ACC112 (cell line): ENCODE results near the gene HLA-DRB1.
"Not testable (repeated sequence)": the region's sequence is repeated elsewhere in the genome, so short reads cannot be mapped to it uniquely, and the experiment has no call there.

ENCODE experiments used
- H2AFZ ChIP-seq: fragments of 200-600 bp; sonication (generic); one replicate; pipeline ENCODE4 v1.6.0; 2017; ENCODE audit warnings: antibody characterized with exemption, low read length; ENCODE audit not compliant: unreplicated experiment
- H3K27ac ChIP-seq: fragments of 200-600 bp; sonication (generic); 2 replicates; pipeline ENCODE4 v1.5.1; 2014; ENCODE audit warnings: low read depth, mild to moderate bottlenecking, antibody characterized with exemption, low read length, moderate library complexity
- H3K27me3 ChIP-seq: fragments of 200-600 bp; sonication (generic); 2 replicates; pipeline ENCODE4 v1.6.1; 2014; ENCODE audit warnings: mild to moderate bottlenecking, antibody characterized with exemption, low read length, moderate library complexity, mixed read lengths; ENCODE audit not compliant: insufficient read depth
- H3K36me3 ChIP-seq: fragments of 200-600 bp; sonication (generic); 2 replicates; pipeline ENCODE4 v1.6.1; 2016; ENCODE audit warnings: mild to moderate bottlenecking, antibody characterized with exemption, low read length, moderate library complexity, mixed read lengths; ENCODE audit not compliant: insufficient read depth
- H3K4me1 ChIP-seq: fragments of 200-600 bp; sonication (generic); one replicate; pipeline ENCODE4 v1.6.1; 2016; ENCODE audit warnings: low read length, mixed read lengths; ENCODE audit not compliant: insufficient read depth, unreplicated experiment, control insufficient read depth
- H3K4me3 ChIP-seq: fragments of 200-600 bp; sonication (generic); 2 replicates; pipeline ENCODE4 v1.5.1; 2014; ENCODE audit warnings: mild to moderate bottlenecking, low read depth, low read length
- H3K79me2 ChIP-seq: fragments of 200-600 bp; sonication (generic); one replicate; pipeline ENCODE4 v1.6.0; 2016; ENCODE audit warnings: low read length; ENCODE audit not compliant: control insufficient read depth, unreplicated experiment, insufficient read depth

HLA-DRB1 gene

DNA sequence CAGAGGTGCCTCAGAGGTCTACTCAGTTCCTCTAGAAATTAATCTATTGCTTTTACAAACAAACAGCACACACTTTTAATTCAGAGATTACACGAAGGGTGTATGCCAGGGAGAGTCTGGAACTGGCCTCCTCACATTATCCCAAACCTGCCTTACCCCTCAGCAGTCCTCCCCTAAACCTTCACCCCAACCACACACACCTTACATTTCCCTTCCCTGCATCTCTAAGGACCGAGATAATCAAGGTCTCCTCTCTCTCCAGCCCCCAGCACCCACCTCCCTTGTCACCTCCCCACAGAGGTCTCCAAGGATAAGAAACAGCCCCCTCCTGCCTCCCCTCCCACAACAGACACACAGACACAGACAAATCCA is 6.1 kb downstream of the HLA-DRB1 start:
- Histone ChIP-seq H2AFZ (no peak overlapping the region), H3K36me3 (no peaks in the 10 kb centered on the region), H3K4me1 (no peaks in the 10 kb centered on the region), H3K27me3 (no peaks in the 10 kb centered on the region), H3K79me2 (no peaks in the 10 kb centered on the region), H3K27ac (no peak overlapping the region), H3K4me3 (no peak overlapping the region)

GRCh38 chr6:32581315-32582095 is 8.1 kb downstream of the HLA-DRB1 start:
- H3K27me3 ChIP-seq: no peaks in the 10 kb centered on the region
- H3K4me3 ChIP-seq: no peak overlapping the region
- no peak overlapping the region for H2AFZ ChIP-seq
- no peak overlapping the region for H3K27ac ChIP-seq
- H3K36me3 ChIP-seq: no peaks in the 10 kb centered on the region
- H3K4me1 ChIP-seq: no peaks in the 10 kb centered on the region
- no peaks in the 10 kb centered on the region for H3K79me2 ChIP-seq

GRCh38 chr6:32580593-32580992 is 9.1 kb downstream of the HLA-DRB1 start:
- no peaks in the 10 kb centered on the region for H3K79me2 ChIP-seq
- H3K27me3 ChIP-seq: no peaks in the 10 kb centered on the region
- no peaks in the 10 kb centered on the region for H3K36me3 ChIP-seq
- H3K4me1 ChIP-seq: no peaks in the 10 kb centered on the region
- no peak overlapping the region for H2AFZ ChIP-seq
- H3K4me3 ChIP-seq: no peak overlapping the region
- no peak overlapping the region for H3K27ac ChIP-seq

- no peaks in the 10 kb centered on the region for H3K79me2 ChIP-seq
- no peak overlapping the region for H3K27ac ChIP-seq
- no peak overlapping the region for H3K4me3 ChIP-seq
- H3K36me3 ChIP-seq: no peaks in the 10 kb centered on the region
- H2AFZ ChIP-seq: no peak overlapping the region
- H3K4me1 ChIP-seq: no peaks in the 10 kb centered on the region
- no peaks in the 10 kb centered on the region for H3K27me3 ChIP-seq
Measured at GRCh38 chr6:32578962-32579361, 10.7 kb downstream of the HLA-DRB1 start.

- not testable (repeated sequence) for H3K36me3 ChIP-seq, H3K4me1 ChIP-seq, H3K79me2 ChIP-seq
Measured at GRCh38 chr6:32577493-32577892, 12.2 kb downstream of the HLA-DRB1 start.

DNA sequence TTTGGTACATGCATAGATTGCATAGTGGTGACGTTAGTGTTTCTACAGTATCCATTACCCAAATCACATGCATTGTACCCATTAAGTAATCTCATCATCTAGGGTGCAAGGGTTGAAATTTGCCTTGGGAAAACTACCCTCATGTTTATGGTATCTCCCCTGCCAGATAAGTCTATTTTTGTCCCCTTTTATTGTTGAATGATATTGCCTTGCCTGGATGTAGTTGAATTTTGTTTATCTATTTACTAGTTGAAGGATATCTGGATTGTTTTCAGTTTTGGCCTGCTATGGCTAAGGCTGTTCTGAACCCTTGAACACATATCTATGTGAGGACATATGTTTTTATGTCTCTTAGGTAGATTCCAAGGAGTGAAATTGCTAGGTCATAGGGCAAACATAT is 13.4 kb downstream of the HLA-DRB1 start:
- H3K4me1 ChIP-seq: no peaks in the 10 kb centered on the region
- H3K79me2 ChIP-seq: no peaks in the 10 kb centered on the region
- no peak overlapping the region for H3K27ac ChIP-seq
- H2AFZ ChIP-seq: no peak overlapping the region
- H3K27me3 ChIP-seq: no peaks in the 10 kb centered on the region
- H3K4me3 ChIP-seq: no peak overlapping the region
- H3K36me3 ChIP-seq: no peaks in the 10 kb centered on the region

More at GRCh38 chr6:32577493-32577892, 12.2 kb downstream of the HLA-DRB1 start:
- not testable (repeated sequence) for H2AFZ ChIP-seq, H3K27ac ChIP-seq, H3K27me3 ChIP-seq, H3K4me3 ChIP-seq

- Histone ChIP-seq H3K36me3 (no peaks in the 10 kb centered on the region), H3K79me2 (no peaks in the 10 kb centered on the region), H3K4me1 (no peaks in the 10 kb centered on the region), H2AFZ (no peak overlapping the region), H3K27ac (no peak overlapping the region), H3K27me3 (no peaks in the 10 kb centered on the region), H3K4me3 (no peak overlapping the region)
Measured at GRCh38 chr6:32570363-32570905, 19.2 kb downstream of the HLA-DRB1 start.

DNA sequence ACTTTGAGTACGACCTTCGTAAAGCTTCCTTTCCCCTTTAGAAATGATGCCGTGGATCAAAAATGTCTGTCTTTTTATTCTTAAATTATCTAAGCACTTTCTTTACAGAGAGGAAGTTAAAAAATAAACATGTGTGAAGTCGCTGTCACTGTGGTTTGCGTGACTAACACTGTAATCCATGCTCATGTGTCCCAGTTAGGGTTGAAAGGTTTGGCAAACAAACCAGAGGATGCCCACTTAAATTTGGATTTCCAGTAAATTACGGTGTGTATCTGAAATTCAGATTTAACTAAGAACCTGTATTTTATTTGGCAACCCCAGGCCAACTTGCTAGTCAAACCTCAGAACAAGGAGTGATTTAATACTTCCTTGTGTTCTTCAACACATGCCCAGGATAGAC is 21.1 kb downstream of the HLA-DRB1 start:
- no peaks in the 10 kb centered on the region for H3K27me3 ChIP-seq
- H3K4me1 ChIP-seq: no peaks in the 10 kb centered on the region
- no peak overlapping the region for H3K27ac ChIP-seq
- no peak overlapping the region for H2AFZ ChIP-seq
- no peaks in the 10 kb centered on the region for H3K36me3 ChIP-seq
- H3K79me2 ChIP-seq: no peaks in the 10 kb centered on the region
- H3K4me3 ChIP-seq: no peak overlapping the region

GRCh38 chr6:32566957-32567356 is 22.7 kb downstream of the HLA-DRB1 start:
- Histone ChIP-seq H3K27me3 (no peaks in the 10 kb centered on the region), H2AFZ (no peak overlapping the region), H3K4me1 (no peaks in the 10 kb centered on the region), H3K36me3 (no peaks in the 10 kb centered on the region), H3K27ac (no peak overlapping the region), H3K79me2 (no peaks in the 10 kb centered on the region), H3K4me3 (no peak overlapping the region)

DNA sequence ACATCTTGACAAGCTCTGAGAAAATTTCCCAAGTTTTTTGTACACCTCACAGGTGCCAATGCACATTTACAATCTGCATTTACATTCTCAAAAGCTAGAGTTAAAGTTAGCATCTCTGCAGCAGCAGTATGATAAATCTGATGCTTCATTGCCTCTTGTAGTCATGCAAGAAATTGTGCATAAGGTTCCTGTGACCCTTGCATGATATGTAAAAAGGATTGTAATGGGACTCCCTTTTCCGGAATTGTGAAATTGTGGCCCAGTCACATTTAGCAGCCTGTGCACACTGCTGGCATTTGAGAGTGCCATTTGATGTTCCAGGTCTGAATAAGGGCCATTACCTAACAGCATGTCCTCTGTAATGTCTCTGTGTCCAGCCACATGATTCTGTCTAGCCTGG is 24.1 kb downstream of the HLA-DRB1 start:
- Histone ChIP-seq H3K27me3 (no peaks in the 10 kb centered on the region), H3K27ac (no peak overlapping the region), H3K4me1 (no peaks in the 10 kb centered on the region), H2AFZ (no peak overlapping the region), H3K36me3 (no peaks in the 10 kb centered on the region), H3K79me2 (no peaks in the 10 kb centered on the region), H3K4me3 (no peak overlapping the region)

DNA sequence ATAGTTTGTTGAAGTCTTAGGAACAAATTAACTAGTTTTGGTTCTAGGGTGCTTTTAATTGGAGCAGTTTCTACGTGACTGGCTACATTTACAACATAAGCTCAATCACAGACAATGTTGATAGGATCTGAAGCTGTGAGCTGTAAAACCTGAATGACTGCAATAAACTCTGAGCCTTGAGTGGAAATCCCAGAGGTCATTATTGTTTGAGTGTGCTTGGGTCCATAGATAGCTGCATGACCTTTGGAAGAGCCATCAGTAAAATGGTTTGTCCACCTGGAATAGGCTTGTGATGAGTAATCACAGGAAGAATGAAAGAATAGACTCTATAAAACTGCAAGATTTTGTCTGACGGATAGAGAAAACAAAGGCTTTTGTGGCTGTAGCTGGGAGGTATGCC is 26.7 kb downstream of the HLA-DRB1 start:
- no peaks in the 10 kb centered on the region for H3K79me2 ChIP-seq
- H2AFZ ChIP-seq: no peak overlapping the region
- no peak overlapping the region for H3K4me3 ChIP-seq
- H3K36me3 ChIP-seq: no peaks in the 10 kb centered on the region
- peaks cover 6% of the 10 kb centered on the region for H3K27me3 ChIP-seq
- no peaks in the 10 kb centered on the region for H3K4me1 ChIP-seq
- no peak overlapping the region for H3K27ac ChIP-seq
